Stimulated activated CD4-positive, alpha-beta T cell treated with anti-CD3 and anti-CD28 coated beads, Interleukin-15, amount 100 ng/mL, for 48 hours (primary cell): ENCODE data around the gene ADARB2.

Experiments used
- DNase-seq, 2 donors: peaks; one replicate each; pipeline ENCODE4 v3.0.0-alpha.2; 2020; ENCODE audit warnings: low read depth in 2 of 2

The ADARB2 gene

GRCh38 chr10:1570416-1571051, 166.8 kb downstream of the ADARB2 start:
- DNase-seq: no peak

GRCh38 chr10:1569208-1569607, 168.1 kb downstream of the ADARB2 start:
- DNase-seq: no peak

- DNase-seq: no peak
Measured at GRCh38 chr10:1567742-1568495, 169.4 kb downstream of the ADARB2 start.

GRCh38 chr10:1567152-1567551, 170.2 kb downstream of the ADARB2 start:
- no peak for DNase-seq

GRCh38 chr10:1564791-1565190, 172.5 kb downstream of the ADARB2 start:
- no peak for DNase-seq

GRCh38 chr10:1563028-1563427, 174.3 kb downstream of the ADARB2 start:
- no peak for DNase-seq

- DNase-seq: no peak
Measured at GRCh38 chr10:1561731-1562337, 175.5 kb downstream of the ADARB2 start.

GRCh38 chr10:1560535-1561192, 176.7 kb downstream of the ADARB2 start:
- DNase-seq: no peak

- no peak for DNase-seq
Measured at GRCh38 chr10:1559761-1560160, 177.6 kb downstream of the ADARB2 start.

GRCh38 chr10:1559311-1559710, 178.0 kb downstream of the ADARB2 start:
- no peak for DNase-seq

- DNase-seq: no peak
Measured at GRCh38 chr10:1558906-1559305, 178.4 kb downstream of the ADARB2 start.

- no peak for DNase-seq
Measured at GRCh38 chr10:1557081-1557480, 180.2 kb downstream of the ADARB2 start.

- no peak for DNase-seq
Measured at GRCh38 chr10:1556496-1556895, 180.8 kb downstream of the ADARB2 start.

- no peak for DNase-seq
Measured at GRCh38 chr10:1553951-1554350, 183.4 kb downstream of the ADARB2 start.

GRCh38 chr10:1552881-1553670, 184.2 kb downstream of the ADARB2 start:
- no peak for DNase-seq

- DNase-seq: no peak
Measured at GRCh38 chr10:1552406-1552805, 184.9 kb downstream of the ADARB2 start.

- no peak for DNase-seq
Measured at GRCh38 chr10:1551636-1552338, 185.5 kb downstream of the ADARB2 start.

GRCh38 chr10:1550616-1551015, 186.7 kb downstream of the ADARB2 start:
- no peak for DNase-seq

- no peak for DNase-seq
Measured at GRCh38 chr10:1550291-1550595, 187.1 kb downstream of the ADARB2 start.

- DNase-seq: no peak
Measured at GRCh38 chr10:1549591-1550290, 187.6 kb downstream of the ADARB2 start.

- DNase-seq: no peak
Measured at GRCh38 chr10:1548596-1548995, 188.7 kb downstream of the ADARB2 start.
